Endothelial cell of umbilical vein (primary cell): Measurements from ENCODE around the gene ITPKC.

Source experiments
- CTCF ChIP-seq, 2 donors: IDR thresholded peaks; 1 replicate in 1 of 2; 2 replicates in 1 of 2; pipeline ENCODE4 v1.5.1; 2011; ENCODE audit warnings: low read length in 2 of 2, mild to moderate bottlenecking in 2 of 2, moderate library complexity in 2 of 2, control low read depth in 1 of 2, inconsistent platforms in 1 of 2, low read depth in 1 of 2; ENCODE audit not compliant: insufficient read depth in 1 of 2; ENCODE audit errors: extremely low read depth in 1 of 2
- JUN ChIP-seq: IDR thresholded peaks from 2 replicates; pipeline ENCODE4 v1.6.1; 2011; ENCODE audit warnings: borderline replicate concordance, low read depth; ENCODE audit not compliant: insufficient read length, insufficient read depth
- MAX ChIP-seq: IDR thresholded peaks from 2 replicates; pipeline ENCODE4 v1.6.1; 2011; ENCODE audit not compliant: insufficient read depth, insufficient read length
- MYC ChIP-seq: IDR thresholded peaks from one replicate; pipeline ENCODE4 v1.6.1; 2011; ENCODE audit warnings: mild to moderate bottlenecking, low read depth, low read length
- POLR2A ChIP-seq: IDR thresholded peaks from 2 replicates; pipeline ENCODE4 v1.6.1; 2012; ENCODE audit warnings: low read depth, mild to moderate bottlenecking, control low read depth, low read length
- POLR2AphosphoS5 ChIP-seq: IDR thresholded peaks from 2 replicates; pipeline ENCODE4 v1.6.1; 2012; ENCODE audit warnings: low read depth, mild to moderate bottlenecking, control low read depth, low read length, moderate library complexity; ENCODE audit not compliant: insufficient read depth

GRCh38 chr19:40740747-40741146 is 23.8 kb downstream of the ITPKC start:
- TF ChIP-seq CTCF (IDR thresholded peaks at IDR 0.05; ENCODE audit: extremely low read depth in 1 of 2, insufficient read depth in 1 of 2, low read depth in 1 of 2, low read length in 2 of 2) (no peak), MAX (no peak), POLR2AphosphoS5 (no peak), POLR2A (no peak), JUN (no peak), MYC (no peak)
